IMR-90 (cell line): ENCODE results near the gene FBXL13. TPM values are rescaled to one million over a fixed set of nuclear protein-coding genes. Genes with fewer than 3 reads are reported as not detected.
A peak's percentile ranks its signal among the peaks of the same experiment; 100 is the strongest.
"Not testable (repeated sequence)": the region's sequence is repeated elsewhere in the genome, so short reads cannot be mapped to it uniquely, and the experiment has no call there.

Experiments
- ATAC-seq: fragments of 200-7000 bp; cut with Tn5 transposase; 2 replicates; pipeline ENCODE4 v1.9.1; 2020; ENCODE audit warnings: low read depth, mild to moderate bottlenecking, moderate library complexity
- BruUV-seq: library from RNA; stranded (reverse); fragments of 400-500 nt; replicated peaks from 2 replicates; lab custom pipeline; 2021; lab: Mats Ljungman, UMichigan
- CTCF ChIA-PET: fragments of 300-600 bp; formaldehyde crosslinking; extraction: SDS; loops from one replicate; lab custom pipeline; 2021; ENCODE audit warnings: antibody characterized with exemption; lab: Yijun Ruan, JAX
- POLR2A ChIA-PET: fragments of 300-600 bp; sonication (Branson Sonifier 250); formaldehyde crosslinking; loops from one replicate; lab custom pipeline; 2022; ENCODE audit warnings: antibody characterized with exemption; ENCODE audit not compliant: unreplicated experiment; lab: Charles Lee
- DNase-seq: peaks from one replicate; pipeline ENCODE4 v3.0.0; 2013
- H2AFZ ChIP-seq: replicated peaks from 2 replicates; pipeline ENCODE3; 2013; ENCODE audit warnings: low read length, mild to moderate bottlenecking; ENCODE audit not compliant: poor library complexity
- H2AK5ac ChIP-seq: 2 replicates; pipeline ENCODE4 v1.6.1; 2013; ENCODE audit warnings: low read depth, low read length, inconsistent platforms
- H2AK9ac ChIP-seq: replicated peaks from 2 replicates; pipeline ENCODE3; 2013; ENCODE audit warnings: mild to moderate bottlenecking, low read depth, low read length, moderate library complexity; ENCODE audit not compliant: poor library complexity
- H2BK120ac ChIP-seq: 2 replicates; pipeline ENCODE4 v1.6.1; 2013; ENCODE audit warnings: low read depth, low read length, inconsistent platforms
- H2BK15ac ChIP-seq: 3 replicates; pipeline ENCODE4 v1.6.1; 2013; ENCODE audit warnings: low read depth, low read length, inconsistent platforms
- H2BK20ac ChIP-seq: 2 replicates; pipeline ENCODE4 v1.6.1; 2013; ENCODE audit warnings: low read depth, mild to moderate bottlenecking, inconsistent platforms, low read length, moderate library complexity
- H2BK5ac ChIP-seq: 2 replicates; pipeline ENCODE4 v1.6.1; 2013; ENCODE audit warnings: mild to moderate bottlenecking, low read depth, low read length, inconsistent platforms; ENCODE audit not compliant: poor library complexity, severe bottlenecking
- H3K14ac ChIP-seq: replicated peaks from 2 replicates; pipeline ENCODE4 v1.6.1; 2013; ENCODE audit warnings: low read depth, low read length, inconsistent platforms
- H3K18ac ChIP-seq: 2 replicates; pipeline ENCODE4 v1.6.1; 2013; ENCODE audit warnings: low read depth, low read length, control low read depth
- H3K23ac ChIP-seq: 2 replicates; pipeline ENCODE4 v1.6.1; 2013; ENCODE audit warnings: low read depth, low read length, inconsistent platforms
- H3K27ac ChIP-seq: 2 replicates; pipeline ENCODE4 v1.5.1; 2013; ENCODE audit warnings: mild to moderate bottlenecking, control low read depth, low read length; ENCODE audit not compliant: insufficient read depth
- H3K27me3 ChIP-seq: 2 replicates; pipeline ENCODE4 v1.6.1; 2013; ENCODE audit warnings: low read length; ENCODE audit not compliant: control insufficient read depth, insufficient read depth
- H3K36me3 ChIP-seq: 2 replicates; pipeline ENCODE4 v1.6.1; 2013; ENCODE audit warnings: low read length, mixed read lengths; ENCODE audit not compliant: control insufficient read depth, insufficient read depth
- H3K4ac ChIP-seq: 2 replicates; pipeline ENCODE4 v1.6.1; 2013; ENCODE audit warnings: low read depth, low read length, inconsistent platforms
- H3K4me1 ChIP-seq: 2 replicates; pipeline ENCODE4 v1.6.1; 2013; ENCODE audit warnings: low read length, mixed read lengths; ENCODE audit not compliant: control insufficient read depth, insufficient read depth
- H3K4me2 ChIP-seq: 2 replicates; pipeline ENCODE4 v1.6.1; 2013; ENCODE audit warnings: low read depth, mild to moderate bottlenecking, control low read depth, low read length, moderate library complexity
- H3K4me3 ChIP-seq: 2 replicates; pipeline ENCODE4 v1.5.1; 2013; ENCODE audit warnings: low read depth, mild to moderate bottlenecking, control low read depth, low read length, moderate library complexity; ENCODE audit not compliant: insufficient read depth
- H3K56ac ChIP-seq: 2 replicates; pipeline ENCODE4 v1.6.1; 2013; ENCODE audit warnings: low read length, inconsistent platforms; ENCODE audit not compliant: insufficient read depth; ENCODE audit errors: extremely low read depth
- H3K79me1 ChIP-seq, 2 experiments: 2 replicates each; pipeline ENCODE4 v1.6.1; 2013; ENCODE audit warnings: low read length in 2 of 2, inconsistent platforms in 1 of 2, low read depth in 1 of 2
- H3K9ac ChIP-seq: 2 replicates; pipeline ENCODE4 v1.6.1; 2013; ENCODE audit warnings: low read depth, low read length, control low read depth
- H3K9me1 ChIP-seq: 2 replicates; pipeline ENCODE4 v1.6.1; 2013; ENCODE audit warnings: low read length, inconsistent platforms; ENCODE audit not compliant: insufficient read depth
- H3K9me3 ChIP-seq: 2 replicates; pipeline ENCODE4 v1.6.1; 2013; ENCODE audit warnings: low read length; ENCODE audit not compliant: control insufficient read depth, insufficient read depth
- H4K20me1 ChIP-seq: 2 replicates; pipeline ENCODE4 v1.6.1; 2013; ENCODE audit warnings: low read length, inconsistent platforms; ENCODE audit not compliant: insufficient read depth
- H4K5ac ChIP-seq: 2 replicates; pipeline ENCODE4 v1.6.1; 2013; ENCODE audit warnings: mild to moderate bottlenecking, low read depth, low read length, control low read depth
- H4K8ac ChIP-seq, 2 experiments: 2 replicates each; pipeline ENCODE4 v1.6.1; 2013; ENCODE audit warnings: low read depth in 2 of 2, low read length in 2 of 2, control low read depth in 1 of 2, inconsistent platforms in 1 of 2
- H4K91ac ChIP-seq: 2 replicates; pipeline ENCODE4 v1.6.1; 2013; ENCODE audit warnings: low read depth, low read length, inconsistent platforms; ENCODE audit not compliant: insufficient read depth
- WGBS, 2 experiments: methylation state at CpG; one replicate each; pipeline versions ENCODE4 v1.1.5 to v1.1.7; 2013; ENCODE audit warnings: missing lambda C conversion rate in 2 of 2; ENCODE audit not compliant: insufficient read length in 1 of 2; ENCODE audit errors: extremely low coverage in 2 of 2; 5-methylcytosine and 5-hydroxymethylcytosine counted together
- dilution Hi-C: fragments of 300-500 bp; cut with HindIII; formaldehyde crosslinking; loops from one replicate; pipeline ENCODE4 v1.14.3; 2018; ENCODE audit warnings: low sequenced_read_pairs; ENCODE audit not compliant: unreplicated experiment
- in situ Hi-C: fragments of 300-500 bp; cut with MboI; formaldehyde crosslinking; loops from 3 replicates; pipeline ENCODE4 v1.14.3; 2019; ENCODE audit warnings: low sequenced_read_pairs, inconsistent platforms, mixed read lengths
- intact Hi-C: fragments of 100-400 bp; cut with micrococcal nuclease; formaldehyde crosslinking; loops from 2 replicates; pipeline ENCODE4 v1.10.0; 2022
- polyA plus RNA-seq, 3 experiments: library from polyadenylated mRNA; depleted of rRNA; stranded (reverse); fragments of >200 nt; gene quantifications; 2 replicates each; pipeline ENCODE4 v1.2.3, GENCODE V29; 2012; ENCODE audit warnings: low replicate concordance in 1 of 3
- total RNA-seq: library from RNA; depleted of rRNA; stranded (reverse); fragments of >200 nt; gene quantifications from 2 replicates; pipeline ENCODE4 v1.2.3, GENCODE V29; 2012

The FBXL13 gene
- total and polyA plus RNA-seq, 2 of the 4 experiments (the other 2 are of a cell fraction): 0.24 to 0.36 TPM

DNA sequence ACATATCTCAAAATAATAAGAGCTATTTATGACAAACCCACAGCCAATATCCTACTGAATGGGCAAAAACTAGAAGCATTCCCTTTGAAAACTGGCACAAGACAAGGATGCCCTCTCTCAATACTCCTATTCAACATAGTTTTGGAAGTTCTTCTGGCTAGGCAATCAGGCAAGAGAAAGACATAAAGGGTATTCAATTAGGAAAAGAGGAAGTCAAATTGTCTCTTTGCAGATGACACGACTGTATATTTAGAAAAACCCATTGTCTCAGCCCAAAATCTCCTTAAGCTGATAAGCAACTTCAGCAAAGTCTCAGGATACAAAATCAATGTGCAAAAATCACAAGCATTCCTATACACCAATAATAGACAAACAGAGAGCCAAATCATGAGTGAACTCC is 32.8 kb downstream of the FBXL13 start:
- H3K18ac ChIP-seq, H4K5ac ChIP-seq, H2AK9ac ChIP-seq, BruUV-seq, POLR2A ChIA-PET, H2BK15ac ChIP-seq, H4K91ac ChIP-seq, H3K23ac ChIP-seq, H3K9ac ChIP-seq, H3K27me3 ChIP-seq, H3K4me1 ChIP-seq, H3K14ac ChIP-seq, H2AK5ac ChIP-seq, H3K4me3 ChIP-seq, dilution Hi-C loops, DNase-seq, H2AFZ ChIP-seq, H3K4me2 ChIP-seq, H3K9me1 ChIP-seq, H2BK20ac ChIP-seq, H4K8ac ChIP-seq, H3K79me1 ChIP-seq, H3K27ac ChIP-seq, in situ Hi-C loops, H2BK5ac ChIP-seq, ATAC-seq, H3K4ac ChIP-seq, H3K56ac ChIP-seq, H2BK120ac ChIP-seq, H4K20me1 ChIP-seq, H3K9me3 ChIP-seq, CTCF ChIA-PET, intact Hi-C loops, H3K36me3 ChIP-seq: not testable (repeated sequence)
- no CpG with 5 or more reads among the region's 1 CpG for WGBS, 2 experiments

DNA sequence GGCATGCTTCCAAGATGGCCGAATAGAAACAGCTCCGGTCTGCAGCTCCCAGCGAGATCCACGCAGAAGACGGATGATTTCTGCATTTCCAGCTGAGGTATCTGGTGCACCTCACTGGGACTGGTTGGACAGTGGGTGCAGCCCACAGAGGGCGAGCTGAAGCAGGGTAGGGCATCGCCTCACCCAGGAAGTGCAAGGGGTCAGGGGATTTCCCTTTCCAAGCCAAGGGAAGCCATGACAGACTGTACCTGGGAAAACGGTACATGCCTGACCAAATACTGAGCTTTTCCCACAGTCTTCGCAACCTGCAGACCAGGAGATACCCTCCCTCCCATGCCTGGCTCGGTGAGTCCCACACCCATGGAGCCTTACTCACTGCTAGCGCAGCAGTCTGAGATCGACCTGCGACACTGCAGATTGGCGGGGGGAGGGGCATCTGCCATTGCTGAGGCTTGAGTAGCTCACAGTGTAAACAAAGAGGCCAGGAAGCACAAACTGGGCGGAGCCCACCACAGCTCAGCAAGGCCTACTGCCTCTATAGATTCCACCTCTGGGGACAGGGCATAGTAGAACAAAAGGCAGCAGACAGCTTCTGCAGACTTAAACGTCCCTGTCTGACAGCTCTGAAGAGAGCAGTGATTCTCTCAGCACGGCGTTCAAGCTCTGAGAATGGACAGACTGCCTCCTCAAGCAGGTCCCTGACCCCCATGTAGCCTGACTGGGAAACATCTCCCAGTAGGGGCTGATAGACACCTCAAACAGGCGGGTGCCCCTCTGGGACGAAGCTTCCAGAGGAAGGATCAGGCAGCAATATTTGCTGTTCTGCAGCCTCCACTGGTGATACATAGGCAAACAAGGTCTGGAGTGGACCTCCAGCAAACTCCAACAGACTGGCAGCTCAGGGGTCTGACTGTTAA is 36.5 kb downstream of the FBXL13 start:
- CTCF ChIA-PET: interaction anchor here (0.6 kb wide), 1 partner anchor 33 kb away, joined by 3 read pairs; no protein-coding TSS in a partner anchor
- H2BK5ac ChIP-seq, H3K9ac ChIP-seq, H3K4ac ChIP-seq, dilution Hi-C loops, H3K4me2 ChIP-seq, H3K9me1 ChIP-seq, H2AK5ac ChIP-seq, H3K27me3 ChIP-seq, ATAC-seq, H3K9me3 ChIP-seq, BruUV-seq, intact Hi-C loops, H2AK9ac ChIP-seq, H4K5ac ChIP-seq, H3K4me3 ChIP-seq, H2BK20ac ChIP-seq, H3K18ac ChIP-seq, POLR2A ChIA-PET, H2BK120ac ChIP-seq, H3K14ac ChIP-seq, H4K91ac ChIP-seq, H3K36me3 ChIP-seq, H4K20me1 ChIP-seq, H3K23ac ChIP-seq, H3K27ac ChIP-seq, H2BK15ac ChIP-seq, H3K56ac ChIP-seq, in situ Hi-C loops, H3K4me1 ChIP-seq, H3K79me1 ChIP-seq: not testable (repeated sequence)
- 81% methylated on average over 7 of the region's 20 CpGs; no CpG with 5 or more reads in 1 of the 2 experiments for WGBS, 2 experiments
- DNase-seq: peak; percentile 6
- Histone ChIP-seq H4K8ac (peak overlapping the region in 1 of 2 experiments; percentile 61; a peak in 1 of 4 replicates), H2AFZ (peak overlapping the region; percentile 72)
